ENCODE measurements around the gene GCLM.

DNA sequence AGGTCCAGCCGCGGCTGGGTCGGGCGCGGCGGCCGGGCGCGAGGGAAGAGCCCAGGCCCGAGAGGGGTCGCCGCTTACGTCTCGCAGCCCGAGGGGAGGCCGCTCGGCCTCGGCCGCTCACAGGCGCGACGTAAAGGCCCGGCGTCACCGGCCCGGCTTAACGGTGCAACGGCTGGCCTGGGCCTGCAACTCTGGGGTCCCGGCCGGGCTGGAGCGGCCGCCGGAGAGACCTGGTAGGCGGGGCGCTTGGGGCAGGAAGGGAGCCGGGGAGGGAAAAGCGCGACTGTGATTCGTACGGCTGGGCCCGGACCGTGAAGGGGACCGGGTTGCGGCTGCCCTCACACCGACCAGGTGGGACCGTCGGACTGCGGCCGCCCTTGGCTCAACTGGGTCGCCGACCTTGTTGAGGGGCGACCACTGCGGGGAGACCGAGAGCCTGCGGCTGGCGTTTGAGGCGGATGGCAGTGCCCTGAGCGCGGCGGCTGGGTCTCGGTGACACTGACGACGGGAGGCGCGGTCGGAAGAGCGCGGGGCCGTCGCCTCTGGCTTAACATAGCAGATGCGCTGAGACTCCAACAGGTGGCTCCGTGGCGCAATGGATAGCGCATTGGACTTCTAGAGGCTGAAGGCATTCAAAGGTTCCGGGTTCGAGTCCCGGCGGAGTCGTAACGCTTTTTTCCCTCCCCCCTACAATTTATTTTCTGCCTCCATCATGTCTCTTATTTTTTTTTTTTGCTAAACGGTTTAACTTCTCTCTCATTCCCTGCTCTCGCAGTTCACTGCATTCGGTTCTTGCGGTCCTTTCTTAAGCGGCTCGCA is 62.0 kb downstream of the GCLM start:
- TF ChIP-seq, protein P1, sequence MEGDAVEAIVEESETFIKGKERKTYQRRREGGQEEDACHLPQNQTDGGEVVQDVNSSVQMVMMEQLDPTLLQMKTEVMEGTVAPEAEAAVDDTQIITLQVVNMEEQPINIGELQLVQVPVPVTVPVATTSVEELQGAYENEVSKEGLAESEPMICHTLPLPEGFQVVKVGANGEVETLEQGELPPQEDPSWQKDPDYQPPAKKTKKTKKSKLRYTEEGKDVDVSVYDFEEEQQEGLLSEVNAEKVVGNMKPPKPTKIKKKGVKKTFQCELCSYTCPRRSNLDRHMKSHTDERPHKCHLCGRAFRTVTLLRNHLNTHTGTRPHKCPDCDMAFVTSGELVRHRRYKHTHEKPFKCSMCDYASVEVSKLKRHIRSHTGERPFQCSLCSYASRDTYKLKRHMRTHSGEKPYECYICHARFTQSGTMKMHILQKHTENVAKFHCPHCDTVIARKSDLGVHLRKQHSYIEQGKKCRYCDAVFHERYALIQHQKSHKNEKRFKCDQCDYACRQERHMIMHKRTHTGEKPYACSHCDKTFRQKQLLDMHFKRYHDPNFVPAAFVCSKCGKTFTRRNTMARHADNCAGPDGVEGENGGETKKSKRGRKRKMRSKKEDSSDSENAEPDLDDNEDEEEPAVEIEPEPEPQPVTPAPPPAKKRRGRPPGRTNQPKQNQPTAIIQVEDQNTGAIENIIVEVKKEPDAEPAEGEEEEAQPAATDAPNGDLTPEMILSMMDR (IDR thresholded peaks at IDR 0.05): no peak
- TF ChIP-seq POLR2A (IDR thresholded peaks at IDR 0.05): no peak
